ENCODE results near the gene TBXA2R. TPM values are rescaled to one million over a fixed set of nuclear protein-coding genes. Genes with fewer than 3 reads are reported as not detected.
A peak's percentile ranks its signal among the peaks of the same experiment; 100 is the strongest.
"Not testable (repeated sequence)": the region's sequence is repeated elsewhere in the genome, so short reads cannot be mapped to it uniquely, and the experiment has no call there.

Gene TBXA2R
- total and polyA plus RNA-seq, 8 donors = 0.37 to 2.6 (median 1.0) TPM; not detected in 3

DNA sequence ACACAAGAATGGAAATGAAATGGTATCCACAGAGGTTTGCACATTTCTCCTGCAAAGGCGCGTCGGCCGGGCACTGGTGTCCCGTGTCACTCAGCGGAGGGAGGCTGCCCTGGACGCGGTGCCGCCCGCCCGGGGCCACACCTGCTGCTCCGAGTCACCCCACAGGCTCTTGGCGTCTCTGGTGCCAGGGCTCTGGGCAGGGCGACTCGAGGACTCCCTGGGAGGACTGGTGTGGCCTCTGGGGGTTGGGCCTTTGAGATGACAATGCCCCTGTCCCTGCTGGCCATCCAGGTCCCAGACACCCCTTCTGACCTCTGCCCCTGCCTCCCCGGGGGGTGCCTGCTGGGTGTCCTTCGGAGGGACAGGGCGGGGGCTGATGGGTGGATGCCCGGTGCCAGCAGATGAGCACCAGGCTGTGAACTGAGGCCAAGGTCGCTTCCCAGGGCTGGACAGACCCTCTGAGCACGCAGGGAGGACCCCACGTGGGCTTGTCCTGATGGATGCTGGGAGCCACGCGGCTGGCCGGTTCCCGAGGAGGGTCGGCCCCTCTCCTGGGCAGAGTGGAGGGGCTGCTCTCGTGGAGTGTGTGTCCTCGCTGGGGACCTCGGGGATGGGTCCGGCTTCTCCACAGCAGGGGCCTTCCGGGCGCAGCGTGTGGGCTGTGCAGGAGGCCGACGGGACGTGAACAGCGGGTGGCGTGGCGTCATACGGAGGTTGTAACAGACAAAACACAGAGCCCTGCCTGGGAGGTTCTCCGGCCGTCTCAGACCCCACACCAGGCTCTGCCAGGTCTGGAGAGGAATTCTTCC lies 24.6 kb upstream of the TBXA2R start:
- peaks cover 0 to 64% (median 44%) of the 10 kb centered on the region in 4 donors for H3K36me3 ChIP-seq
- no peak overlapping the region for H3K27ac ChIP-seq
- WGBS, 5 donors = 89 to 92% (median 90%) methylated on average over 29 to 43 of the region's 43 CpGs
- no peaks in the 10 kb centered on the region for H3K9me3 ChIP-seq
- TF ChIP-seq, protein P1, sequence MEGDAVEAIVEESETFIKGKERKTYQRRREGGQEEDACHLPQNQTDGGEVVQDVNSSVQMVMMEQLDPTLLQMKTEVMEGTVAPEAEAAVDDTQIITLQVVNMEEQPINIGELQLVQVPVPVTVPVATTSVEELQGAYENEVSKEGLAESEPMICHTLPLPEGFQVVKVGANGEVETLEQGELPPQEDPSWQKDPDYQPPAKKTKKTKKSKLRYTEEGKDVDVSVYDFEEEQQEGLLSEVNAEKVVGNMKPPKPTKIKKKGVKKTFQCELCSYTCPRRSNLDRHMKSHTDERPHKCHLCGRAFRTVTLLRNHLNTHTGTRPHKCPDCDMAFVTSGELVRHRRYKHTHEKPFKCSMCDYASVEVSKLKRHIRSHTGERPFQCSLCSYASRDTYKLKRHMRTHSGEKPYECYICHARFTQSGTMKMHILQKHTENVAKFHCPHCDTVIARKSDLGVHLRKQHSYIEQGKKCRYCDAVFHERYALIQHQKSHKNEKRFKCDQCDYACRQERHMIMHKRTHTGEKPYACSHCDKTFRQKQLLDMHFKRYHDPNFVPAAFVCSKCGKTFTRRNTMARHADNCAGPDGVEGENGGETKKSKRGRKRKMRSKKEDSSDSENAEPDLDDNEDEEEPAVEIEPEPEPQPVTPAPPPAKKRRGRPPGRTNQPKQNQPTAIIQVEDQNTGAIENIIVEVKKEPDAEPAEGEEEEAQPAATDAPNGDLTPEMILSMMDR (IDR thresholded peaks at IDR 0.05) = no peak
- TF ChIP-seq EP300 (IDR thresholded peaks at IDR 0.05) = no peak
- no peak for TF ChIP-seq POLR2A (IDR thresholded peaks at IDR 0.05)
- TF ChIP-seq POLR2AphosphoS5 (IDR thresholded peaks at IDR 0.05) = no peak
- no peak overlapping the region for H3K4me3 ChIP-seq
- intact Hi-C loops (cut with DNase I; ENCODE audit: low total_unique reads) = no loop called here
- peaks cover 0 to 7% (median 7%) of the 10 kb centered on the region in 4 donors for H3K4me1 ChIP-seq
- no peak for DNase-seq
- no peaks in the 10 kb centered on the region for H3K27me3 ChIP-seq

DNA sequence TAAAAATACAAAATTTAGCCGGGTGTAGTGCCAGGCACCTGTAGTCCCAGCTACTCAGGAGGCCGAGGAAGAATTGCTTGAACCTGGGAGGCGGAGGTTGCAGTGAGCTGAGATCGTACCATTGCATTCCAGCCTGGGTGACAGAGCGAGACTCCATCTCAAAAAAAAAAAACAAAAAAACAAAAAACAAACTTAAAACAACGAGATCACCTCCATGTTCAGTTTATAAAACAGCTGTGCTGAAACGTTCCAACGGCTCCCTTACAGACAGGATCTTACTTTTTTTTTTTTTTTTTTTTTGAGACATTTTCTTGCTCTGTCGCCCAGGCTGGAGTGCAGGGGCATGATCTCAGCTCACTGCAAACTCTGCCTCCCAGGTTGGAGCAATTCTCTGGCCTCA lies 22.1 kb upstream of the TBXA2R start:
- peaks cover 0 to 41% (median 37%) of the 10 kb centered on the region in 4 donors for H3K36me3 ChIP-seq
- DNase-seq; H3K4me3 ChIP-seq; H3K9me3 ChIP-seq; intact Hi-C loops (cut with DNase I; ENCODE audit: low total_unique reads); H3K27ac ChIP-seq; H3K27me3 ChIP-seq: not testable (repeated sequence)
- 60 to 66% (median 62%) methylated on average over 9 of the region's 9 CpGs for WGBS, 5 donors
- peaks cover 14 to 32% (median 31%) of the 10 kb centered on the region in 4 donors for H3K4me1 ChIP-seq

DNA sequence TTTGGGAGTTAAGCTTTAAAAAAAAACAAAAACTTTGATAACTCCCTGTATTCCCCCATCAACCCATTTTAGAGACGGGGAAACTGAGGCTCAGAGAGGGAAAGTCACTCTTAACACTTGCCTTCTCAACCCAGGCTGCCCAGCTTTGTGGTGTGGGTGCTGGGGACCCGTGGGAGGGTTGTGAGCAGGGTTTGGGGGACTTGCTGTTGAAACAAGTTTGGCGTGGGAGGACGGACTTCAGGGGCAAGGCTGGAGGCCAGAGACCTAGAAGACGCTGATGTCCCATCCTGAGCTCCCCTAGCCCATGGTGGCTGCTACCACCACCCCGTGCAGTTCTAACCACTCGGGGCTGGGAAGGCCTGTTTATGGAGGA lies 20.7 kb upstream of the TBXA2R start:
- DNase-seq = no peak
- Histone ChIP-seq H3K27me3 (no peaks in the 10 kb centered on the region), H3K4me3 (peak overlapping the region in 2 of 4 donors; percentile 93 to 100), H3K27ac (peak overlapping the region; percentile 35 to 93 (median 90)), H3K9me3 (no peaks in the 10 kb centered on the region), H3K4me1 (peaks cover 14 to 34% (median 31%) of the 10 kb centered on the region in 4 donors), H3K36me3 (peaks cover 3 to 41% (median 39%) of the 10 kb centered on the region in 4 donors)
- TF ChIP-seq EP300 (IDR thresholded peaks at IDR 0.05) (no peak), POLR2A (IDR thresholded peaks at IDR 0.05) (no peak), POLR2AphosphoS5 (IDR thresholded peaks at IDR 0.05) (no peak)
- TF ChIP-seq, protein P1 (IDR thresholded peaks at IDR 0.05) = no peak
- WGBS, 5 donors = 53 to 65% (median 56%) methylated on average over 7 of the region's 7 CpGs
- intact Hi-C loops (cut with DNase I; ENCODE audit: low total_unique reads) = no loop called here

DNA sequence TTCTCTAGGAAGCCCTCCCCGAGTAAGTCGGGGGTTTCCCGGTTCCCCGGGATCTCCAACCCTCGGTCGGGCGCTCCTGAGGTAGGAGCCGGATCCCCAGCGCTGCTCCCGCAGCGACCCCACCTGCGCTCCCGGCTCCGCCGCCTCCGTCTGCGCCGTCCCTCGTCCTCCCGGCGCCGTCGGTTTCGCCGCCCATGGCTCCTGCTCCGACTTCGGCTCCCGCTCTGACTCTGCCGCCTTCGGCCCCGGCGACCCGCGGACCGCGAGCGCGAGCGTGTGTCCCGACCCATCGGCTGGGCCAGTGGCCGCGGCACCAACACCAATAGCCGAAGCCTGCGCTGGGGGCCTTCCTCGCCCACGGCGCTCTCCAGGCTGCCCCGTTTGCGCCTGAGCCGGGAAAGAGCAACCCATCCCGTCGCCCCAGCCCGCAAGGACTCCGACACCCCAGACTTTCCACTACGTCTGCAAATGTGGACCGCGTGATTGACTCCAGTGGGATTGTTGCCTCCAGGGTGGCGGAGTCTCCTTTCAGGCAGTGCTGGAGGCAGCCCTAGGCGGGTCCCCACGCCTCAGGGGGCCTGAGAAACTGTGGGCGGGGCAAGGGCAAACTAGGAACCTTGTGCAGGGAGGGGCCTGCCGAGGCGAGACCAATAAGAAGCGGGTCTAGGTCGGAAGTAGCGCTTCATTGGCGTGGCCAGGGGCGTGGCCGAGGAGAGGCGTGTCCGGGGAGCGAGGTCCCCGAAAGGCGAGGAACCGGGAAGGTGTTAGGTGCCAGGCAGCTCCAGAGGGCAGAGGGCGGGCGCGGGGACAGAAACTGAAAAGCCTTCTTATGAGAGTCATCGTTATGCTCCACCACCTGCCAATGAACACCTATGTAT lies 20.0 kb upstream of the TBXA2R start, which contains the start of gene CACTIN:
Gene CACTIN (minus strand): TSS at position 318 of the 878 bp plus-strand sequence. CDS start 28 bp downstream, at position 290.
- WGBS, 5 donors = 0 to 1% (median 0%) methylated on average over 29 to 80 of the region's 80 CpGs

More for the DNA sequence above, 20.0 kb upstream of the TBXA2R start, which contains the start of gene CACTIN:
- peak in 2 of 4 donors; percentile 10 to 65 for TF ChIP-seq POLR2A (IDR thresholded peaks at IDR 0.05)
- TF ChIP-seq POLR2AphosphoS5 (IDR thresholded peaks at IDR 0.05) = peak; percentile 60 to 92 (median 91)
- TF ChIP-seq EP300 (IDR thresholded peaks at IDR 0.05) = no peak
- TF ChIP-seq, protein P1 (IDR thresholded peaks at IDR 0.05) = peak in 1 of 7 experiments; percentile 41
- peaks cover 3 to 41% (median 39%) of the 10 kb centered on the region in 4 donors for H3K36me3 ChIP-seq
- H3K4me1 ChIP-seq = peaks cover 14 to 34% (median 31%) of the 10 kb centered on the region in 4 donors
- H3K27me3 ChIP-seq = no peaks in the 10 kb centered on the region
- intact Hi-C loops (cut with DNase I; ENCODE audit: low total_unique reads) = no loop called here
- H3K27ac ChIP-seq = peak within 1 kb of the TSS; percentile 85 to 98 (median 91)
- peak within 1 kb of the TSS; percentile 93 to 100 (median 98) for H3K4me3 ChIP-seq
- peak; percentile 99 for DNase-seq
- H3K9me3 ChIP-seq = no peaks in the 10 kb centered on the region
